SK-N-MC (cell line): Measurements from ENCODE around the gene TAS2R20.
"Not testable (repeated sequence)": the region's sequence is repeated elsewhere in the genome, so short reads cannot be mapped to it uniquely, and the experiment has no call there.

Experiments used
- DNase-seq: peaks from one replicate; pipeline ENCODE4 v3.0.0-alpha.2; 2011; ENCODE audit warnings: low read depth, low spot score
- H3K27ac ChIP-seq: fragments of 200-600 bp; sonication (generic); 2 replicates; pipeline ENCODE4 v1.5.1; 2016; ENCODE audit warnings: mixed run types
- H3K36me3 ChIP-seq: fragments of 200-600 bp; sonication (generic); 2 replicates; pipeline ENCODE4 v1.6.1; 2017; ENCODE audit warnings: antibody characterized with exemption, low read length, mixed read lengths; ENCODE audit not compliant: insufficient read depth
- H3K4me3 ChIP-seq: fragments of 200-600 bp; sonication (generic); 2 replicates; pipeline ENCODE4 v1.5.1; 2016
- H3K9ac ChIP-seq: fragments of 200-600 bp; sonication (generic); 2 replicates; pipeline ENCODE4 v1.8.0; 2017; ENCODE audit warnings: mixed run types, mixed read lengths; ENCODE audit not compliant: insufficient read length
- H3K9me3 ChIP-seq: fragments of 200-600 bp; sonication (generic); 2 replicates; pipeline ENCODE4 v1.6.1; 2017; ENCODE audit warnings: low read depth, mild to moderate bottlenecking, antibody characterized with exemption, low read length, moderate library complexity, mixed read lengths
- EZH2 ChIP-seq: fragments of 200-600 bp; sonication (generic); IDR thresholded peaks from one replicate; pipeline ENCODE4 v1.6.1; 2017; ENCODE audit warnings: antibody characterized with exemption
- FOXP2 ChIP-seq: optimal IDR thresholded peaks from 2 replicates; pipeline ENCODE3; 2011; ENCODE audit warnings: mild to moderate bottlenecking, moderate library complexity; ENCODE audit not compliant: insufficient read depth; ENCODE audit errors: extremely low read length, control extremely low read depth
- POLR2AphosphoS5 ChIP-seq: IDR thresholded peaks from 2 replicates; pipeline ENCODE4 v1.6.1; 2012; ENCODE audit warnings: mild to moderate bottlenecking, low read depth, low read length, borderline replicate concordance

Gene TAS2R20, protein sequence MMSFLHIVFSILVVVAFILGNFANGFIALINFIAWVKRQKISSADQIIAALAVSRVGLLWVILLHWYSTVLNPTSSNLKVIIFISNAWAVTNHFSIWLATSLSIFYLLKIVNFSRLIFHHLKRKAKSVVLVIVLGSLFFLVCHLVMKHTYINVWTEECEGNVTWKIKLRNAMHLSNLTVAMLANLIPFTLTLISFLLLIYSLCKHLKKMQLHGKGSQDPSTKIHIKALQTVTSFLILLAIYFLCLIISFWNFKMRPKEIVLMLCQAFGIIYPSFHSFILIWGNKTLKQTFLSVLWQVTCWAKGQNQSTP

GRCh38 chr12:10998204-10998603 is at the start of gene TAS2R20:
TSS of gene TAS2R20 (minus strand) at chr12:10998304. CDS start at chr12:10997875, 429 bp downstream.
- H3K9me3 ChIP-seq, result no peaks in the 10 kb centered on the region
- H3K4me3 ChIP-seq, result no peak within 1 kb of the TSS
- H3K36me3 ChIP-seq, result no peaks in the 10 kb centered on the region
- H3K27ac ChIP-seq, result no peak within 1 kb of the TSS
- H3K9ac ChIP-seq, result no peak within 1 kb of the TSS
- no peak for TF ChIP-seq POLR2AphosphoS5
- no peak for TF ChIP-seq EZH2
- TF ChIP-seq FOXP2, result no peak
- no peak for DNase-seq

GRCh38 chr12:11041366-11041765 is 43.3 kb upstream of the TAS2R20 start:
- not testable (repeated sequence) for H3K9me3 ChIP-seq, DNase-seq, H3K9ac ChIP-seq, H3K4me3 ChIP-seq, H3K36me3 ChIP-seq, H3K27ac ChIP-seq

DNA sequence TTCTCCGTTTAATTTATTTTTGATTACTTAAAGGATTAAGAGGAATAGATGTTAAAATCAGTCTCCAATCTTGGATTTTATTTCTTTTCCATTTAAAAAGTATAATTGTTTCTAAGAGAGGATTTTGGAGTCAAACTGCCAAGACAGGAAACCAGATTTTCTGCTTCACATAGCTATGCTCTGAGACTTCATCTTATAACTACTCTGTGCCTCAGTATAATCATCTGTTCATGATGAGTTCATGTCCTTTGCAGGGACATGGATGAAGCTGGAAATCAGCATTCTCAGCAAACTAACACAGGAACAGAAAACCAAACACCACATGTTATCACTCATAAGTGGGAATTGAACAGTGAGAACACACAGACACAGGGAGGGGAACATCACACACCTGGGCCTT is 42.1 kb upstream of the TAS2R20 start:
- no peak overlapping the region for H3K4me3 ChIP-seq
- TF ChIP-seq FOXP2, result no peak
- no peak for TF ChIP-seq POLR2AphosphoS5
- TF ChIP-seq EZH2, result no peak
- no peaks in the 10 kb centered on the region for H3K36me3 ChIP-seq

GRCh38 chr12:11039171-11039570 is 41.1 kb upstream of the TAS2R20 start:
- TF ChIP-seq FOXP2, result no peak
- no peak for TF ChIP-seq POLR2AphosphoS5
- TF ChIP-seq EZH2, result no peak
- Histone ChIP-seq H3K4me3 (no peak overlapping the region), H3K27ac (no peak overlapping the region), H3K9ac (no peak overlapping the region), H3K9me3 (no peaks in the 10 kb centered on the region), H3K36me3 (no peaks in the 10 kb centered on the region)
- DNase-seq, result no peak

More for the DNA sequence above, 42.1 kb upstream of the TAS2R20 start:
- H3K9ac ChIP-seq, result no peak overlapping the region
- H3K9me3 ChIP-seq, result no peaks in the 10 kb centered on the region
- DNase-seq, result no peak
- no peak overlapping the region for H3K27ac ChIP-seq

DNA sequence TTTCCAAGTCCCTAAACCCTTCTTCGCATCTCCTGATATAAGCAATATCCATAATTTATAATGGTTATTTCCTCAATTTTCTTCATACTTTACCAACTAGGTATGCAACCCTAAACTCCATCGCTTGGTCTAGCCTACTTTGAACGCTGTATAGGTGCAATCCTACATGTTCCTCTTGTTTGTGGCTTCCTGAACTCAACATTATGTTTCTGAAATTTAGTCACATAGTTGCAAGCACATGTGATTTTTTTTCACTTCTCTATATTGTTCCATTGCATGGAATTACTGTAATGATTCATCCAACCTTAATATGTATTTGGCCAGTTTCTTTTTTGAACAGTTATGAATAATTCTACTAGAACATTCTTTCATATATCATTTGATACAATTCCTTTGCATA is 35.9 kb upstream of the TAS2R20 start:
- not testable (repeated sequence) for H3K9me3 ChIP-seq, H3K36me3 ChIP-seq, H3K27ac ChIP-seq, H3K4me3 ChIP-seq, H3K9ac ChIP-seq, DNase-seq

DNA sequence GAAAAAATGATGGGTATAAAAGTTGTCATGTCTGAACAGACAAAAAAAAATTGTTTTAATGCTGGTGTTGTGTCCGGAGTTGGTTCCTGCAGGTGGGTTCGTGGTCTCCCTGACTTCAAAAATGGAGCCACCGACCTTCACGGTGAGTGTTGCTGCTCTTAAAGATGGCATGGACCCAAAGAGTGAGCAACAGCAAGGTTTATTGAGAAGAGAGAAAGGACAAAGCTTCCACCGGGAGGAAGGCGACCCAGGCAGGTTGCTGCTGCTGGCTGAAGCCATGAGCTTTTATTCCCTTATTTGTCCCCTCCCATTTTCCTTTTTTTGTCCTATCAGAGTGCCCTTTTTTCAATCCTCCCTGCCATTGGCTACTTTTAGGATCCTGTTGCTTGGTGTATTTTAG is 33.2 kb upstream of the TAS2R20 start, which contains the start of gene TAS2R31:
TAS2R31 (minus strand) TSS at position 101 of the 400 bp plus-strand sequence; CDS start at position 29, 72 bp downstream.
- H3K9me3 ChIP-seq, result no peaks in the 10 kb centered on the region
- no peak within 1 kb of the TSS for H3K4me3 ChIP-seq
- no peak within 1 kb of the TSS for H3K9ac ChIP-seq
- peaks cover 16% of the 10 kb centered on the region for H3K36me3 ChIP-seq
- TF ChIP-seq FOXP2, result no peak
- TF ChIP-seq EZH2, result no peak
- no peak for TF ChIP-seq POLR2AphosphoS5
- no peak within 1 kb of the TSS for H3K27ac ChIP-seq
- no peak for DNase-seq

DNA sequence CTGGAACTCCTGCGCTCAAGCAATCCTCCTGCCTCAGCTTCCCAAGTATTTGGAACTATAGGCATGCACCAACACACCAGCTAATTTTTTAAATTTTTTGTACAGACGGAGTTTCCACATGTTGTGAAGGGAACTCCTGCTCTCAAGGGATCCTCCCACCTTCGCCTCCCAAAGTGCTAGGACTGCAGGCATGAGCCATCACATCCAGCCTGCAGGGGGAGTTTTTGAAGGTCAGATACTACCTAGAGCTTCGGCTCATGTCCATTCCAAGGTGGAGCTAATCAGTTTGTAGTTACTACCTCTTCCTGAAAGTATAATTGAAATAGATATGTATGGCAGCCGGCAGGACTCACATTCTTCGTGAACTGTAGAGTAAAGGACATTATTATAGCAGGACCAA is 28.0 kb upstream of the TAS2R20 start:
- Histone ChIP-seq H3K36me3 (peaks cover 27% of the 10 kb centered on the region), H3K9ac (no peak overlapping the region), H3K9me3 (0 out of 2 replicates have a peak, but pooled peaks cover 5% of the 10 kb centered on the region), H3K4me3 (no peak overlapping the region), H3K27ac (no peak overlapping the region)
- no peak for TF ChIP-seq EZH2
- TF ChIP-seq FOXP2, result no peak
- TF ChIP-seq POLR2AphosphoS5, result no peak
- DNase-seq, result no peak

GRCh38 chr12:11023387-11023786 is 25.3 kb upstream of the TAS2R20 start:
- no peak overlapping the region for H3K27ac ChIP-seq
- TF ChIP-seq FOXP2 (no peak), POLR2AphosphoS5 (no peak), EZH2 (no peak)
- no peak for DNase-seq
- H3K4me3 ChIP-seq, result no peak overlapping the region
- H3K9ac ChIP-seq, result no peak overlapping the region
- H3K9me3 ChIP-seq, result 0 out of 2 replicates have a peak, but pooled peaks cover 5% of the 10 kb centered on the region
- H3K36me3 ChIP-seq, result peaks cover 22% of the 10 kb centered on the region

DNA sequence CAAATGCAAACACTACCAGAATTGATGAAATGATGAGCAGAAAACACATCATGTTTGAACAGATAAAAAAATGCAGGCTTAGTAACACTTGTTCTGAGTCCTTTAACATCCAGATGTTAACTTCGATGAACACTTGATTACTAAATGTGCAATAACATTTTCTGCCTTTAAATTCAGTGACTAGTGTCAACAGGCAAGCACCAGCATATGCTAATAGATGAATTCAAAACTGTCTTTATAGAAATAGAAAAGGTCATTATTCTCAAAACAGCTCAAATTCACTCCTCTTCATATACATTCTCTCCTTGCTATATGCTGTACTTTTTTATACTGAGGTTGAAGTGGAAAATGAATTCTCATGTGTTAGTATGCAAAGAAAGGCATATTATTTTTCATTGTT is 24.4 kb upstream of the TAS2R20 start, which contains the start of gene TAS2R19:
TAS2R19 (minus strand) TSS at position 101 of the 400 bp plus-strand sequence; CDS start at position 52, 49 bp downstream.
- H3K4me3 ChIP-seq, result no peak within 1 kb of the TSS
- no peak for TF ChIP-seq POLR2AphosphoS5
- TF ChIP-seq EZH2, result no peak
- TF ChIP-seq FOXP2, result no peak
- 0 out of 2 replicates have a peak, but pooled peaks cover 5% of the 10 kb centered on the region for H3K9me3 ChIP-seq
- peaks cover 13% of the 10 kb centered on the region for H3K36me3 ChIP-seq
- H3K9ac ChIP-seq, result no peak within 1 kb of the TSS
- no peak within 1 kb of the TSS for H3K27ac ChIP-seq
- DNase-seq, result no peak
